ENCODE results near the gene BMAL2.

- TF ChIP-seq CTCF (IDR thresholded peaks at IDR 0.05 in 4 of 5, conservative IDR thresholded peaks at IDR 0.05 in 1 of 5) (no peak), POLR2A (IDR thresholded peaks at IDR 0.05) (no peak)
Measured at GRCh38 chr12:27355486-27355885, 22.9 kb downstream of the BMAL2 start.

All from gastrocnemius medialis (tissue), 4 donors.